NCI-H1417 treated with DMSO at 0.1 percent for 48 hours (cell line): Measurements from ENCODE around the gene HSPA1A.

Experiments used
- DNase-seq: peaks from one replicate; lab custom pipeline; 2025; lab: John Stamatoyannopoulos, UW

Gene HSPA1A

DNA sequence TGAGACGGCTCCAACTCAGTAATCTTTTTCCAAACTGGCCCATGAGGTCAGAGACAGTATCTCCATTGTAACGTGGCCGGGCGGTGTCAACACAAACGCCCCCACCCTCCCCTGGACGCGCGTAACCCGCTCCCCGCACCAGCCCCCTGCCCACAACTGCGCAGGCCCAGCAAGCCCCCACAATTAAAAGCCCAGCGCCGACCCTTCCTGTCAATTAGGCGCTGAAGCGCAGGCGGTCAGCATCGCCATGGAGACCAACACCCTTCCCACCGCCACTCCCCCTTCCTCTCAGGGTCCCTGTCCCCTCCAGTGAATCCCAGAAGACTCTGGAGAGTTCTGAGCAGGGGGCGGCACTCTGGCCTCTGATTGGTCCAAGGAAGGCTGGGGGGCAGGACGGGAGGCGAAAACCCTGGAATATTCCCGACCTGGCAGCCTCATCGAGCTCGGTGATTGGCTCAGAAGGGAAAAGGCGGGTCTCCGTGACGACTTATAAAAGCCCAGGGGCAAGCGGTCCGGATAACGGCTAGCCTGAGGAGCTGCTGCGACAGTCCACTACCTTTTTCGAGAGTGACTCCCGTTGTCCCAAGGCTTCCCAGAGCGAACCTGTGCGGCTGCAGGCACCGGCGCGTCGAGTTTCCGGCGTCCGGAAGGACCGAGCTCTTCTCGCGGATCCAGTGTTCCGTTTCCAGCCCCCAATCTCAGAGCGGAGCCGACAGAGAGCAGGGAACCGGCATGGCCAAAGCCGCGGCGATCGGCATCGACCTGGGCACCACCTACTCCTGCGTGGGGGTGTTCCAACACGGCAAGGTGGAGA lies at the start of gene HSPA1A, which contains the start of gene HSPA1L:
Gene HSPA1A (plus strand): TSS at position 519 of the 814 bp plus-strand sequence. CDS start 214 bp downstream, at position 733.
Gene HSPA1L (minus strand): TSS at position 259 of the 814 bp plus-strand sequence. CDS start 3,311 bp downstream, outside the sequence.
- DNase-seq: peak; percentile 89

DNA sequence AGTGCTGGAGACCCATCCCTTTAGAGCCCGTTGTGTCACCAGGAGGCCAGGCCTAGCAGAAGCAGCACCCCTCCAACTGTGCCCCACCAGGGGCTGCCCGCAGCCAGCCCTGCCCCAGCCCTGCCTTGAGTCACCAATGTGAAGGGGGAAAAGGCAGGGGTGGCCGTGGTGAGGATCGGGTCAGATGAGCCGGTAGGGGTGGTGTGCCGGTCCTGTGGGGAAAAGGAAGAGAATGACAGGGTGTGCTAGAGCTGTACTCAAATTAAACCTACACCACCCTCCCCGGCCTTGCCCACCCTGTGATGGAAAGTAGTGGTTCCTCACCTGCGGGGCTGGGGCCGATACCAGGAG lies 49.8 kb upstream of the HSPA1A start:
- no peak for DNase-seq

DNA sequence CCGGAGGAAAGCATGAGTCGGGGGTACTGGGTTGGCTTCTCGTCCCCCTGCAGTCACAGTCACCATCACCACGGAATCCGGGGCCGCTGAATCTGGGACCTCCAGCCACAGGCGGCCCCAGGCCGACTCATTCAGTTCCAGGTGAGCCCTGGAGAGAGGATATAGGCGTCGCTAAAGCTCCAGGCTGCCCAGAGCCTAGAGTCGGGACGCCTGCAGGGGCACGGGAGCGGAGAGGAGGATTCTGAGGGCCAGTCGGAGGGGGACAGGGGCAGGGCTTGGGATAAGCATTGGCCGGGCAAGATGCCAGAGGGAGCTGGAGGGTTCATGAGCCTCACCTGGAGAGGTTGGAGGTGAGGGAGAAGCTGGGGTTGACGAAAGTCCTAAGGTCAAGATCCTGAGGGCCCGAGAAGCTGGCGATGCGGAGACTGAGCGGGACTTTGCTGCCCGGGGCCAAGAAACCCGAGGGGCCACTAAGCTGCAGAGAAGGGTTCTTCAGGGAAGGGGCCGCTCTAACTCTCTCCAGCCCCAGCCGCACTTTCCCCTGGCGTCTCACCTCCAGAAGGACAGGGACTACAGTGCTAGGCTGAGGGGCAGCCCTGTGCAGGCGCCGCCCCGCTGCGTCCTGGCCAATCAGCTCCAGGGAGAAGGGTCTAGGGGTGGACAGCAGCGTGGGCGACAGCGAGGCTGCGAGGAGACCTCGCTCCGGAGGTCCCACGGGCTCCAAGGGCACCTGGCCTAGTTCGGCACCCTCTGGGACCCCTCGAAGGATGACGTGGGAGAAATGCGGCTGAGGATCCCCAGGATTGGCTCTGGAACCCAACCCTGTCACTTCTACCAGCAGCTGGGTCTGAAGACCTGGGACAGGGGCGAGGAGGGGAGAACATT lies 49.2 kb upstream of the HSPA1A start:
- DNase-seq: no peak

DNA sequence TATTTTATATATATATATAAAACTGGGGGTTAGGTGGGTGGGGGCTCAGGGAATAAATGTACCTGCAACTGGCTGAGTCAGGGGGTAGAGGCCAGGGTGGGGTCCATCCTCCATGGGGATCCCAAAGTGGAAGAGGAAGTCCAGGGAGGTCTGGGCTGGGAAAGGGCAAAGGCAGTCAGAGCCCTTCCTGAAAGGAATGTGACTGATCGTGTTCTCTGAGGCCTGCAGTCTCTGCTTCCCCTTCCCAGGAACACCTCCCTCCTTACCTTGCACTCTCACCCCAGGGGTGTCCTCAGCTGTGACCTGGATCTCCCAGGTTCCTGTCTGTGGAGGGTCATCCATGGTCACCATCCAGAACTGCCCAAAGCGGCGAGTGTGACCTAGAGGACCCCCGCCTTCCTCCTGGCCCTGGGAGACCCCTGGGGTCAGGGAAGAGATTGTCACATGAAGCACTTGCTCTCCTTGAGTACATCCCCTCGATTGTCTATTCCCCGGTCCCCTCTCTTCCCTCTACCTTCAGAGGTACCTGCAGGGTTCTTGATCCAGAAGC lies 48.2 kb upstream of the HSPA1A start:
- no peak for DNase-seq

DNA sequence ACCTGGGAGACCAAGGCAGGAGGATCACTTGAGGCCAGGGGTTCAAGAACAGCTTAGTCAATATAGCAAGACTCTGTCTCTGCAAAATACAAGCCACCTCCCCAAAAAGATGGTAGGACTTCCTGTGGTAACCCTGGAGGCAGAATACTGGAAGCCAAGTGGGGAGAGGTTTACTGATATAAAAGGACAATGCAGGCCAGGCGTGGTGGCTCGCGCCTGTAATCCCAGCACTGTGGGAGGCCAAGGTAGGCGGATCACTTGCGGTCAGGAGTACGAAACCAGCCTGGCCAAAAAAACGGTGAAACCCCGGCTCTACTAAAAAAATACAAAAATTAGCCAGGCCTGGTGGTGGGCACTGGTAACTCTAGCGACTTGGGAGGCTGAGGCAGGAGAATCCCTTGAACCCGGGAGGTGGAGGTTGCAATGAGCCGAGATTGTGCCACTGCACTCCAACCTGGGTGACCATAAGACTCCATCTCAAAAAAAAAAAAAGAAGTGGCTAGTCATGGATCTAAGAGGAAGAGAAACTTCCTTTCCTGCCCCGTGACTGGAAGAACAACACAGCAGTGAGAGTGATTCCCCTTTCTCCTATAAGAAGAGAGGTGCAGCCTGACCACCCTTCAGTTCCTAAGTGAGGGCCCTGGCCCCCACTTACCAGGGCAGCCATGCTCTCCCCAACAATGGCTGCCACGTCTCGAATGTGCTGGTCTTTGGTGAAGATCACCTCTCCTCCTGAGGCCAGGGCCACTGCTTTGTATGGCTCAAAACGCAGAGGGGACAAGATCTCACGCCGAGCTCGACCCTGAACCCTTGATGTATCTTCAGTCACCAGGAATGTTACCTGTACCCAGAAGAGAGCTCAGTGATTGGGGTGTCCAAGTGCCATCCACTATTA lies 46.7 kb upstream of the HSPA1A start:
- no peak for DNase-seq

DNA sequence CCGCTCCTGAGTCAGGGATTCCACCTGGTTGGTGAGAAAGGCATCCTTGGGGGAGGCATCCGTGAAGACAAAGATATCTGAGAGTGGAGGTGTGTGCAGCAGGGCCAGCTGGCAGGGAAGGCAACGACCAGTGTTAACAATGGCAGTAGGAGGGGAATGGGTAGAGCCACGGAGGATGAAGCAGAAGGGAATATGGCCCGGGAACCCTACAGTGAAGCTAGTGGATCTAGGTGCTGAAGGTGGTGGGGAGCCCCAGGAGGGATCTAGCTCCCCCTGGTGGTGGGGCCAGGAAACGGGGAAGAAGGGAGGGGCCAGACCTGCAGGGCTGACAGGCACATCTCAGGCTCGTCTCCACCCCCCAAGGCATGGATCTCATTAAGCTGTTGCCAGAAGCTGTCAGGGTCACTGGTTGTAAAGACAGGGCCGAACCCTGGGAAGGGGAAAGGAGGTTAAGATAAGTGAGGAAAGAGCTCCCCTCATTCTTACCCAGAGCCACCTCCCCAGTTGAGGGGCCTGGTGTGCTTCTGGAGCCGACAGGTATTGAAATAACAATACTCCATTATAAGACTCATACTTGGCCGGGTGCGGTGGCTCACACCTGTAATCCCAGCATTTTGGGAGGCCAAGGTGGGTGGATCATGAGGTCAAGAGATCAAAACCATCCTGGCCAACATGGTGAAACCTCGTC lies 45.5 kb upstream of the HSPA1A start:
- DNase-seq: no peak

DNA sequence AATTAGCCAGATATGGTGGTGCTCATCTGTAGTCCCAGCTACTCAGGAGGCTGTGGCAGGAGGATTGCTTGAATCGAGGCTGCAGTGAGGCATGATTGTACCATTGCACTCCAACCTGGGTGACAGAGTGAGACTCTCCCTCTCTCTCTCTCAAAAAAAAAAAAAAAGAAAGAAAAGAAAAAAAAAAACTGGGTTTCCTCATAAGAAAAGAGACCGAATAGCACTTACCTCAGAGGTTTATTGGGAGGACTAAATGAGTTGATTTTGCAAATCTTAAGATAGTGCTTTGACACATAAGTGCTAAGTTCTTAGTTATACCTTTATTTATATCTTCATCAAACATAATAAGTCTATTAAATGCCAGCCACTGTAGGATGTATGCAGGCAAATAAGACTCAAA lies 44.5 kb upstream of the HSPA1A start:
- DNase-seq: no peak

DNA sequence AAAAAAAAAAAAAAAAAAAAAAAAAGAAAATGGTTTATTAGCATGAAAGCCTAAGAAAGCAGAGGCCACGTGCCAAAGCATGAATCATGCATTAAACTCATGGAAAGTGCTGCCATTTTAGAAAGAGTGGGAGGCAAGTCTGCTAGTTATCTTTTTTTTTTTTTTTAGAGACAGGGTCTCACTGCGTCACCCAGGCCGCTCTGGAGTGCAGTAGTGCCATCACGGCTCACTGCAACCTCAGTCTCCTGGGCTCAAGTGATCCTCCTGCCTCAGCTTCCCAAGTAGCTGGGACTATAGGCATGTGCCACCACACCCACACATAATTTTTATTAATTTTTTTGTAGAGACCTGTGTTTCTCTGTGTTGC lies 43.4 kb upstream of the HSPA1A start:
- no peak for DNase-seq

DNA sequence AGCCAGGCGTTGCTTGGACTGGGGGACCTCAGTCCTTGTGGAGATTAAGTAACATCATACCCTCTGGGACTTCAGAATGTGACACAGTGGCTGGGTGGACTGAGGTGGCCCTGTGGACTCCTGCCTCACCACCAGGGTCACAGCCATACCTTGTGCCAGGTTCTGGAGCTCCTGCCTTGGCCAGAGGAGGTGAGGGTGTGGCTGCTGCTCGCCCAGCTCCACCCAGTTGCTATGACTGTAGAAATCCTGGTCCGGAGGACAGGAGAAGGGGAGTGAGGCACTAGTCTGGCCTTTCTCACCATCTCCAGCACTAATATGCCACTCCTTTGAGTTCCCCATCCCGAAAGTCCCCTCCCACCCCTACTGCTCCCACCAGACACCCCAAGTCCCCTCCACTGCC lies 40.2 kb upstream of the HSPA1A start:
- no peak for DNase-seq

DNA sequence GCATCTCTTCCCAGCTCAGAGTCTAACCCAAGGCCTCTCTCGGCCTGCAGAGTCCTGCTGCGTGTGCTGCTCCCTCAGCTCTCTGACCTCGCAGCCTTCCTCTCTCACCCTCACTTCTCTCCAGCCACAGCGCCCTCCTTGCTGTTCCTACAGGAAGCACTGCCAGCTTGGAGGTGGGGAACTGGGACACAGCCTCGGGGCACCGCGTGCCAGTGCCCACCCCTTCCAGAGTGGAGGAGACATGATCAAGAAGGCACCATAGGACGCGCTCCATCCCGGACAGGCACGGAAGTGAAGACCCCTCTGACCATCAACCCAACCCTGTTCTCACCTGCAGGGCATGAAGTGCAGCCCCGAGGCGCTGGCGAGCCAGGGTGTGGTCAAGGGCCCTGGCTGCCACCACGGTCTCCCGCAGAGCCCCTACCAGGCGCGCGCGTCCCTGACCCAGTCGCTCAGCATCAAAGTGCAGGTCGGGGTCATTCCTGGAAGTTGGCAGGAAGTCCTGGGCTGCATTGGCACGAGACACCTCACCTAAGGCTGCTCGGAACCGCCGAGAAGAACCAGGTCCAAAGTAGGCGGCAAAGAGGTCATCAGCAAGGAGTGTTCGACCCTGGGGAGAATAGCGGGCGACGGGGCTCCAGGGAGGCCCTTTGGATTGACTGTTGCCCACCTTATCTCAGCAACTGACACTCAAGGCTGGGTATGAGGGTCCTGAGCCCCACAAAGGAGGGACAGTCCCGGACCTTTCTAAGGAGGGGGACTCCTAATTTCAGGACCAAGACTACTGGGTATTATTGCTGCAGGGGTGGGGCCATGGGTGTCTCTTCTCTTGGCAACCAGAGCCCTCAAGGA lies 39.5 kb upstream of the HSPA1A start:
- DNase-seq: no peak

DNA sequence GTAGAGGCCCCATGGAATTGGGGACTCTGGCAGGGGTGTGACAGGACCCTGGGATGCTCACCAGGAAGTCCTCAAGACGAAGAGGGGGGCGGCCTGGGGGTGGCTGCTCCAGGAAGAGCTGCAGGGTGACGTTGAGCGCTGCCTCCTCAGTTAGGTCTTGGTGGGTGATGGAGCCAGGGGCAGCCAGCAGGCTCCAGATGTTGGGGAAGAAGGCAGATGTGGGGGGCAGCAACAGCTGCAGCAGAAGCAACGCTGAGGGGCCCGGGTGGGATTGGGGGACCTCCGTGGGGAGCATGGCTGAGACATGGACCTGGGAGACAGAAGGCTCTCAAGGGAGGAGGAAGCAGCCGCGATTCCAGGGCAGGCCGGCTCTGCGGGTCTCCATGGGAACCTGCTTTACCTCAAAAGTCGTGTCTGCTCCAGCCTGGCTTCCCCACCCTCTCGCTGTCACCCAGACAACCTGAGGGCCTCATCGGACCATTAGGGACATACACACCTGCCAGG lies 38.8 kb upstream of the HSPA1A start:
- no peak for DNase-seq

DNA sequence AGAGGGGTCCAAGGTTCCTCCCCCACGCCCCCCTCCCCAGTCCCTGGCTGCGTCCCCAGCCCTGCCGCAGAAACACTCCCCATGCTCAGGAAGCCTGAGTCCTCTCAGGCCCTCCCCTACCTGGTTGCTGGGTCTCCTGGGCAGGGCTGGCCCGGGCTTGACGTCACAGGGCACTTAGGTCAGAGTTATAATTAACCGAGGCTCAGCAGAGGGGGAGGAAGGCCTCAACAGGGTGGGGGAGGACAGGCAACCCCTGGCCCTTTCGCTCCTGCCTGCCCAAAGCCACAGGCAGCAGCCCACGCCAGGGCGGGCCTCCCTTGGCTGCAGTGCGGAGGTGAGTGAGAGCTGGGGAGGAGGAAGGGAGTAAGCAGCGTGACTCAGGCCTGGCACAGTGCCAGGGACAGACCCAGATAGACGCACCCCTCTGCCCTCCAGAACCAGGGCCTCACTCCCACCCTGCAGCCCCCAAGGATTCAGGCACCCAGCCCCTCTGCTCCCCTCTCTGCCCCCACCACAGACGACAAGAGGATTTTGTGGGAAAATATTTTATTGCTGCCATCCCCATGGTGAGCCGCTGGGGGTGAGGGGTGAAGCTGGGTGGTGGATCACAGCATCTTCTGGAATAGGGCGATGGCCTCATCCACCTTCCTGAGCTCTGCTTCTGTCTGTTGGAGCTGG lies 38.2 kb upstream of the HSPA1A start, which contains the start of gene VWA7:
Gene VWA7 (minus strand): TSS at position 340 of the 678 bp plus-strand sequence. CDS start 549 bp downstream, outside the sequence.
- peak; percentile 40 for DNase-seq

DNA sequence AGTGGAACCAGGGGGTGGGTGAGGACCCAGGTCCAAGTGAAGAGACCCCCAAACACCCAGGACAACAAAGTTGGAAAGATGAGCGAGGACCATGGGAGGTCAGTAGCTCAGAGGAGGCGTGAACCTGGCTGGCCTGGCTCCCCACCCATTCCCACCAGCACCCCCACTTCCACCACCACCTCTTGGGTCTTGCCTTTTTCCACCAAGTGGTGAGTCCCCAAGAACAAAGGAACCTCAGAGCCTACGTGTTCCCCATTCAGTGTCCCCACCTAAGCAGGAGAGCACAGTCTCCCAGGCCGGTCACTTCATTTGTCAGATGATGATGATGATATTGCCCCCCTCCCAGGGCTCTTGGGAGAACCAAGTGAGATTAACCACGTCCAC lies 37.7 kb upstream of the HSPA1A start:
- no peak for DNase-seq

DNA sequence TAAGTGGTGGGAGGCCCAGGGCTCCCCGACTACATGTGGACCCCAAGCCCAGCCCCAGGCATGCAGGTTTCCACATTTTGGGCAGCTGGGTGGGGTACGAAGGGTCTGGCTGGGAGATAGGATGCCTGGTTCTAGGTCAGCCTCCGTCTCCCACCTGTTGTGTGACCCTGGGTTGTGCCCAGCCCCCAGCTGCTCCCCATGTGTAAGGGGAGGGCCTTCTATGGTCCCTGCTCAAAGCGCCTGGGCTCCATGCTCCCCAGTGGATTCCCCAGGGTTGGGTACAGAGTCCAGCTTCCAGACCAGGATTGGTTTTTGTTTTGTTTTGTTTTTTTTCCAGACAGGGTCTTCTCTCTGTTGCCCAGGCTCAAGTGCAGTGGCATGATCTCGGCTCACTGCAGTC lies 37.1 kb upstream of the HSPA1A start:
- DNase-seq: no peak

DNA sequence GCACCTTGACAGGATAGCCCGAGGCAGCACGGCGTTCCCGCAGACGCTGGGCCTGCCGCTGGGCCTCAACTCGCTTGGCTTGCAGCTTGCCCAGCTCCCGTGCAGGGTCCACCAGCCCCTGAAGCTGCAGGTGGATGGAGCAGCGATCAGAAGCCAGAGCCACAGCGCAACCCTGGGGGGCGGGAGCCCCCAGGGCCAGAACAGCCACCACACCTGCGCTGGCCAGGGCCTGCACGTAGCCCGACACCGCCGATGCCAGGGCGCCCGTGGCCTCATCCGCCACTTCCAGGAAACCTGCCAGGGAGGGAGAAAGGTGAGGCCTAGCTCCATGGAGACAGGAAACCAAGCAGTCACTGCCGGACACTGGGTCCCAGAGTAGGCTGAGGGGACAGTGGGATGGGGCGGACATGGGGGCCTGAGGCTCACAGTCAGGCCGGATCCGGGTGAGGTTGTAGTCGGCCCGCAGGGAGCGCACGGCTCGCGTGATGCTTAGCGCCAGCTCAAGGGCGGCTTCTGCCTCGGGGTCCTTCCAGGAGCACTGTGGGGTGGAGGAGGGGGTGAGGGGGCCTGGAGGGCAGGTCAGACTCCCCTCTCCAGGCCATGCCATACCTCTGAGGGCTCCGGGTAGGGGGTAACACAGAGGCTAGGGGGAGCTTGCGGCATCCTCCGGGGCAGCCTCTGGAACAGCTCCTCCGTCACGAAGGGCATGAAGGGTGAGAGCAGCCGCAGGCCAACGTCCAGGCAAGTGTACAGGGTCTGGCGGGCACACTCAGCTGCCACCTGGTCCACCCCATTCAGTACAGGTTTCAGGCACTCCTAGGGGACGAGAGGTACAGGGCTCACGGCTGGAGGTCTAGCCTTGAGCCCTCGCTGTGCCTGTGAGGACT lies 36.1 kb upstream of the HSPA1A start:
- DNase-seq: no peak

DNA sequence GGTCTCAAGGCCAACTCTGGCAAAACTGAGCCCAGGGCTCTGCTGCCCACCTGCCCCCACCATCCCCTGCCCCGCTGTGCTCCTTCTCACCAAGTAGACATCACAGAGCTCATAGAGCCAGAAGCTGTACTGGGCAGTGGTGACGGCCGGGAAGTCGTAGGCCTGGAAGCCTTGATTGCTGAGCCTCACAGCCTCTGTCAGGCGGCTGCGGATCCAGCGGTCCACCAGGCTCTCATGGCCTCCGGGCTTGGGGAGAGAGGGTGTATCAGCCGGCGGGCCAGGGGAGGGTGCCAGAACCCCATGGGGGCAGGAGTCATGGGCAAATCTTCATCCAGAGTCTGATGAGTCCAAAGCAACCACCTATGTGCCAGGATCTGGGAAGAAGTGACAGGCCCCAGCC lies 35.4 kb upstream of the HSPA1A start:
- no peak for DNase-seq

DNA sequence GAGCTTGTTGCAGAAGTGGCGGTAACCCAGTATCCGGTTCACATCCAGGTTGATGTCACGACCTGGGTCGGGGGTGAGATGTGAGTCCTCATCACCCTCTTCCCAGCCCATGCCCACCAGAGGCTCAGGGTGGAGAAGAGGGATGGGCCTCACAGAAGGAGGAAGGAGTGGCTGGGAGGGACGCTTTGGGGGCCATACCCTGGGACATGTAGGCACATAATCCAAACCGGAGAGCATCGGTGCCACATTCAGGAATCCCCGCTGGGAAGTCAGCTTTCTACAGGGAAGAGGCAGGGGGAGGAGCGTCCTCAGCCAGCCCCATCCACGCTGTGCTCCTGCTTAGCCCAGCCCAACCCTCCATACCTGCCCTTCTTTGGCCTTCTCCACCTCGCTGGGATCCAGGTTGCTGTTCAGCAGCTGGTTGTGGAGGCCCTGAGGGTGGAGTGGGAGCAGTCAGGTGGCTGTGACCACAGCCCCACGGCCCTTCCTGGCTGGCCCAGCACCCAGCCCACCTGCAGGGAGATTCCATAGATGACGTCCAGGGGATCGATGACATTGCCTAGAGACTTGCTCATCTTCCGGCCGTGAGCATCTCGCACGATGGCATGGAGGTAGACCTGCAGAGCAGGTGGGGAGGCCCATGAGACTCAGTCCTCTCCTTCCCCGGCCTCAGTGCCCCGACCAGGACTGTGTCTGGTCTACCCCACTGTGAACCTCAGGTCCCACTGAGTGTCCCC lies 34.7 kb upstream of the HSPA1A start:
- no peak for DNase-seq
